Measurements from ENCODE around the gene RSF1.
"Not testable (repeated sequence)": the region's sequence is repeated elsewhere in the genome, so short reads cannot be mapped to it uniquely, and the experiment has no call there.

RSF1 gene

DNA sequence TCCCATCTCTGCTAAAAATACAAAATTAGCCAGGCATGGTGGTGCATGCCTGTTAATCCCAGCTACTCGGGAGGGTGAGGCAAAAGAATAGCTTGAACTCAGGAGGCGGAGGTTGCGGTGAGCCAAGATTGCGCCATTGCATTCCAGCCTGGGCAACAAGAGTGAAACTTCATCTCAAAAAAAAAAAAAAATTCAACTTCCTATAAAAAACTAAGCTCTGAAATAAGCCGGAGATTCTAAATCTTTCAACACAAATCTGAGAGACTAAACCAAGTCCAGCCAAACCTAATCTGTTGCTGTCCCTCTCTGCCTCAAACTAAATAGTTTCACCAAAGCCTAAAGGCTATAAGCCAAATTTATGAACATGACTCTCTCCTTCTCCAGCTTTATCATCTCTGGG is 186.6 kb downstream of the RSF1 start:
- in situ Hi-C loops (cut with MboI; ENCODE audit: low sequenced_read_pairs), result not testable (repeated sequence)

DNA sequence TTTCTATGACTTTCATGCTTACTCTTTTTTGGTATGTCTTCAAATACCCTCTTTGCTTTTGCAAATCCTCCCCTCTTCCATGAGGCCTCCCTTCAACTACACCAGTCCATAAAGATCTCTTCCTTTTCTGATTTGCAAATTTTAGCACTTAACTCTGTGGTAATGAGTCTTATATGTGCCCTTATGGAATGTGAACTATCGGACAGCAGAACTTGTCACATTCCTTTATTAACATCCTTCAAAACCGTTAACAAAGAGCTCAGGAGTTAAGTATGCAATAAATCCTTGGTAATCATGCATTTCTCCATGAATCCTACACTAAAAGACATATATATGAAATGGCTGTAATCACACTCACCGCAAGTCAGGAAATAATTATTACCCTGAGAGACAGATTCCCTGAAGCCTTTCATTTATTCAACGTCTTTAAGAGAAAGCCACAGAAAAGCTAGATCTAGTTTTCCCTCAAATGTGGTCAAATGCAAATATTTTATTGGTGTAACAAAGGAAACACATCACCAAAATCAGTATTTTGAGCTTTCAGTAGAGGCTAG is 190.3 kb downstream of the RSF1 start:
- in situ Hi-C loops (cut with MboI; ENCODE audit: low sequenced_read_pairs), result no loop called here

DNA sequence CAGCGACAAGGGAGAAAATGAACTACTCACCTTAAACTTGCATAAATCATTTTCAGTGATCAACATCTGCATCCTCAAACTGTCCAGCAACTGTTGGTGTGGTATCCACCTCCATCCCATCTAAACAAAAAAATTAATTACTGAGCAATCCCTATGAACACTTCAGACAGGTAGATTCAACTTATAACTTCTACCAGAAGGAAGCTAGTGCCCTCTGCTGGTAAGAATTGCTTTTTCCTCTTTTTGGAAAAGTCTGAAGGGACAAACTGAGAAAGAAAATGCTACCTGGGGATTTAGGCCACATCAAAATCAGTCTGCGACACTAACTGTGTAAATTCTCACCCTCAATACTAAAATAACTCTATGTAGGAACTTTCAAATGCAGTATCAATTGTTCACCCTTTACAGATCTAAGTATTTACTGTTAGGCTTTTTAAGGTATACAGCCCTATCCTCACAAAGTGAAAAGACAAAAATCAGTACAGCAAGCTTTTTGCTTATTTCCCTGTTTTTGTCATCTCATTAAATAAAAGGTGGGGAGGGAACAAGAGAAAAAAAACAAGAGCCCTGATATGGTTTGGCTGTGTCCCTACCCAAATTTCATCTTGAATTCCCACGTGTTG is 200.8 kb downstream of the RSF1 start:
- in situ Hi-C loops (cut with MboI; ENCODE audit: low sequenced_read_pairs), result no loop called here

DNA sequence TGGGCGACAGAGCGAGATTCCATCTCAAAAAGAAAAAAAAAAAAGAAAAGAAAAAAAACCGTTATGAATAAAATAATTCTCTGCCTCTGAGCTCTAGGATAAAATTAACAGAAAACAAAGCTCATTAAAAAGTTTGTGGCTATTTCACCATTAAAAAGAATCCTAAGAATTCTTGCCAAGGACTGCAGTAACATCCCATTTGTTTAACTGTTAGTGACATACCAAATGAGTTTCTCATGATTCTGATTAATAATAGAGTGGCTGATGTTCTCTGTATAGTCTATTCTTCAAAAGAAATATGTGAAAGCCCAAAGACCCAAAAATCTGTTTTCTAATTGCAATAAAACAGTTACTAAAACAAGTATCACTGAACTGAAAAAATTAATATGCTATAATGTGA is 202.6 kb downstream of the RSF1 start:
- in situ Hi-C loops (cut with MboI; ENCODE audit: low sequenced_read_pairs), result no loop called here

DNA sequence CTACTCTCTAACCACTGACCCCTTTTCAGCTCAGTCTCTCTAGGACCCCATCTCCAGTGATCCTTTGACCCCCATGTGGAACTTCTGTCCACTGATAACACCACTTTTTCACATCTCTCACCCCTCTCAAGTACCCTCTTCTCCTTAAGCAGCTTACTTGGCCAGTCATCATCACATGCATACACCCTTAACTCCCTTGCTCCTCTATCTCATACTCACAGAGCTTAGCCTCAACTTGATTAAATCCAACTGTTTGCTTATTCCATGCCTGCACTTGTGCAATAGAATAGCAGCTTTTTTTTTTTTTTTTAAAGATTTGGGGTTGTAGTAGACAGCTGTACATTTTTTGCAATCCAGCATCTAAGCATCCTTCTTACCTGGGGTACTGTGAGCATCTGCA is 208.6 kb downstream of the RSF1 start:
- in situ Hi-C loops (cut with MboI; ENCODE audit: low sequenced_read_pairs), result no loop called here
